ENCODE results near the gene DDIT3. TPM values are rescaled to one million over a fixed set of nuclear protein-coding genes. Genes with fewer than 3 reads are reported as not detected.

The DDIT3 gene
- total RNA-seq, 1 experiment from 2014 or later, result 14.1 TPM

GRCh38 chr12:57534250-57534649 lies 13.9 kb upstream of the DDIT3 start:
- Mint-ChIP-seq H3K27ac (no peak overlapping the region), H3K4me1 (peaks cover 9 to 20% of the 10 kb centered on the region in 2 experiments), H3K4me3 (no peak overlapping the region), H3K9me3 (no peaks in the 10 kb centered on the region), H3K27me3 (ENCODE audit: low read depth) (no peaks in the 10 kb centered on the region), H3K36me3 (ENCODE audit: insufficient read depth in 1 of 3, low read depth in 3 of 3) (peaks cover 24 to 80% (median 77%) of the 10 kb centered on the region in 3 experiments)
- Histone ChIP-seq H4K20me1 (ENCODE audit: control insufficient read depth, insufficient read depth, insufficient read length) (no peaks in the 10 kb centered on the region), H3T11ph (ENCODE audit: low read length) (no peak overlapping the region), H3K14ac (ENCODE audit: insufficient read depth, low read length) (no peak overlapping the region), H2BK12ac (ENCODE audit: insufficient read length, low read depth, low read length) (no peak overlapping the region), H3K23me2 (ENCODE audit: insufficient read length, low read depth, low read length, poor library complexity, severe bottlenecking) (no peaks in the 10 kb centered on the region), H3K27me3 (ENCODE audit: insufficient read depth, low read length) (no peaks in the 10 kb centered on the region), H2BK5ac (ENCODE audit: insufficient read length, low read length) (no peak overlapping the region), H3K9me3 (ENCODE audit: control insufficient read depth, low read depth, low read length) (no peaks in the 10 kb centered on the region), H3K56ac (ENCODE audit: insufficient read length, low read depth, low read length) (no peak overlapping the region), H3K4me2 (ENCODE audit: insufficient read depth, insufficient read length, low read length) (no peak overlapping the region), H2BK15ac (ENCODE audit: low read depth, low read length) (no peak overlapping the region), H3K18ac (ENCODE audit: insufficient read length, low read depth, low read length) (no peak overlapping the region), H4K91ac (ENCODE audit: insufficient read length, low read depth, low read length) (no peak overlapping the region), H3K4ac (ENCODE audit: low read depth, low read length) (no peak overlapping the region), H2AK5ac (ENCODE audit: insufficient read length, low read length) (no peak overlapping the region), H2BK120ac (ENCODE audit: low read depth, low read length, poor library complexity, severe bottlenecking) (no peak overlapping the region), H3K79me2 (ENCODE audit: insufficient read depth, low read length) (no peaks in the 10 kb centered on the region), H3K27ac (ENCODE audit: insufficient read length, low read depth, low read length) (no peak overlapping the region), H4K8ac (replicated peaks; ENCODE audit: insufficient read length, low read depth, low read length) (no peak overlapping the region), H3K4me1 (ENCODE audit: insufficient read depth, low read length) (no peaks in the 10 kb centered on the region; the same call in none of the 2 replicates), H2AFZ (ENCODE audit: low read length) (no peak overlapping the region), H3K9ac (ENCODE audit: extremely low read depth, insufficient read length, low read length) (no peak overlapping the region), H3K79me1 (ENCODE audit: insufficient read depth, low read depth, low read length, poor library complexity, severe bottlenecking) (no peaks in the 10 kb centered on the region), H3K23ac (ENCODE audit: insufficient read length, low read depth, low read length) (no peak overlapping the region), H4K5ac (ENCODE audit: insufficient read length, low read depth, low read length) (no peak overlapping the region), H2BK20ac (ENCODE audit: low read depth, low read length, poor library complexity, severe bottlenecking) (no peak overlapping the region)
- WGBS (ENCODE audit: extremely low coverage, insufficient read length, low lambda C conversion rate), result no CpG with 5 or more reads among the region's 5 CpGs
- DNase-seq, result no peak
- TF ChIP-seq CTCF (conservative IDR thresholded peaks at IDR 0.05), result no peak

Measured in H9 (cell line).